Neural crest cell (in vitro differentiated cells): ENCODE measurements around the gene SLX9. TPM values are rescaled to one million over a fixed set of nuclear protein-coding genes. Genes with fewer than 3 reads are reported as not detected.
A peak's percentile ranks its signal among the peaks of the same experiment; 100 is the strongest.
"Not testable (repeated sequence)": the region's sequence is repeated elsewhere in the genome, so short reads cannot be mapped to it uniquely, and the experiment has no call there.

Source experiments
- DNase-seq: peaks from one replicate; pipeline ENCODE4 v3.0.0; 2021; ENCODE audit warnings: low read depth, mixed read lengths, low spot score
- H3K27ac Mint-ChIP-seq: one replicate; pipeline ENCODE4 v1.8.0; 2021; ENCODE audit warnings: mild to moderate bottlenecking, mixed read lengths; ENCODE audit not compliant: unreplicated experiment
- H3K27me3 Mint-ChIP-seq: 2 replicates; pipeline ENCODE4 v1.8.0; 2021; ENCODE audit warnings: low read depth, mild to moderate bottlenecking, mixed read lengths
- H3K36me3 Mint-ChIP-seq: 2 replicates; pipeline ENCODE4 v1.8.0; 2021; ENCODE audit warnings: low read depth, mild to moderate bottlenecking, mixed read lengths
- H3K4me1 Mint-ChIP-seq: 2 replicates; pipeline ENCODE4 v1.8.0; 2021; ENCODE audit warnings: mixed read lengths
- H3K4me3 Mint-ChIP-seq: one replicate; pipeline ENCODE4 v1.8.0; 2021; ENCODE audit warnings: mild to moderate bottlenecking, mixed read lengths
- H3K9me3 Mint-ChIP-seq: 2 replicates; pipeline ENCODE4 v1.8.0; 2021; ENCODE audit warnings: mixed read lengths
- CTCF ChIP-seq: fragments of 200-600 bp; sonication (generic); conservative IDR thresholded peaks from 2 replicates; pipeline ENCODE4 v1.5.0; 2021; ENCODE audit warnings: antibody characterized with exemption, mild to moderate bottlenecking
- total RNA-seq: library from RNA; stranded (reverse); gene quantifications from 2 replicates; pipeline ENCODE4 v1.2.1, GENCODE V29; 2021

SLX9 gene
- total RNA-seq, 1 donor from 2014 or later, result 42.3 TPM

- DNase-seq, result no peak
- Mint-ChIP-seq H3K9me3 (no peaks in the 10 kb centered on the region), H3K4me1 (peaks cover 43% of the 10 kb centered on the region), H3K27ac (no peak overlapping the region), H3K4me3 (peak overlapping the region; percentile 72), H3K27me3 (peaks cover 71% of the 10 kb centered on the region), H3K36me3 (no peaks in the 10 kb centered on the region)
- TF ChIP-seq CTCF, result no peak
These were observed 12.0 kb upstream of the SLX9 start for GRCh38 chr21:44927587-44928461.

GRCh38 chr21:44928500-44929241 is 11.2 kb upstream of the SLX9 start:
- H3K9me3 Mint-ChIP-seq, H3K36me3 Mint-ChIP-seq, H3K4me3 Mint-ChIP-seq, H3K27ac Mint-ChIP-seq, DNase-seq: not testable (repeated sequence)
- Mint-ChIP-seq H3K27me3 (peaks cover 77% of the 10 kb centered on the region), H3K4me1 (peaks cover 43% of the 10 kb centered on the region)

GRCh38 chr21:44929242-44929798 is 10.5 kb upstream of the SLX9 start:
- no peak for TF ChIP-seq CTCF
- Mint-ChIP-seq H3K27ac (no peak overlapping the region), H3K27me3 (peaks cover 78% of the 10 kb centered on the region), H3K36me3 (no peaks in the 10 kb centered on the region), H3K9me3 (no peaks in the 10 kb centered on the region), H3K4me3 (no peak overlapping the region), H3K4me1 (peaks cover 43% of the 10 kb centered on the region)
- no peak for DNase-seq

- TF ChIP-seq CTCF, result no peak
- Mint-ChIP-seq H3K27me3 (peaks cover 79% of the 10 kb centered on the region), H3K36me3 (no peaks in the 10 kb centered on the region), H3K4me3 (no peak overlapping the region), H3K9me3 (no peaks in the 10 kb centered on the region), H3K27ac (no peak overlapping the region), H3K4me1 (peaks cover 36% of the 10 kb centered on the region)
- DNase-seq, result no peak
These were observed 9.9 kb upstream of the SLX9 start for GRCh38 chr21:44929799-44930542.

- Mint-ChIP-seq H3K9me3 (no peaks in the 10 kb centered on the region), H3K4me3 (peak overlapping the region; percentile 41), H3K27ac (no peak overlapping the region), H3K27me3 (peaks cover 79% of the 10 kb centered on the region), H3K36me3 (no peaks in the 10 kb centered on the region), H3K4me1 (peaks cover 30% of the 10 kb centered on the region)
- TF ChIP-seq CTCF, result no peak
- DNase-seq, result no peak
These were observed 9.3 kb upstream of the SLX9 start for GRCh38 chr21:44930543-44930981.
